RWPE1 (cell line): Measurements from ENCODE around the gene FMR1.

Experiments
- CTCF ChIA-PET: fragments of 350-600 bp; sonication (Branson Sonifier 250); formaldehyde crosslinking; extraction: SDS; loops from one replicate; lab custom pipeline; 2021; lab: Yijun Ruan, JAX
- POLR2A ChIA-PET: fragments of 400-600 bp; formaldehyde crosslinking; extraction: SDS; loops from one replicate; lab custom pipeline; 2020; ENCODE audit warnings: antibody characterized with exemption; ENCODE audit not compliant: low non-redundant PET; lab: Yijun Ruan, JAX
- DNase-seq: peaks from one replicate; pipeline ENCODE4 v3.0.0; 2012; ENCODE audit warnings: low spot score
- H3K27ac ChIP-seq: fragments of 450-650 bp; 2 replicates; pipeline ENCODE4 v1.5.1; 2017
- TF ChIP-seq, protein P1 (sequence below): fragments of 450-650 bp; conservative IDR thresholded peaks from 2 replicates; pipeline ENCODE4 v1.5.1; 2017; ENCODE audit warnings: low read depth, mild to moderate bottlenecking

Gene FMR1

GRCh38 chrX:147911192-147912022, at the start of gene FMR1:
Gene FMR1 (plus strand): TSS chrX:147911919. CDS start chrX:147912180, 261 bp downstream.
- TF ChIP-seq, protein P1, sequence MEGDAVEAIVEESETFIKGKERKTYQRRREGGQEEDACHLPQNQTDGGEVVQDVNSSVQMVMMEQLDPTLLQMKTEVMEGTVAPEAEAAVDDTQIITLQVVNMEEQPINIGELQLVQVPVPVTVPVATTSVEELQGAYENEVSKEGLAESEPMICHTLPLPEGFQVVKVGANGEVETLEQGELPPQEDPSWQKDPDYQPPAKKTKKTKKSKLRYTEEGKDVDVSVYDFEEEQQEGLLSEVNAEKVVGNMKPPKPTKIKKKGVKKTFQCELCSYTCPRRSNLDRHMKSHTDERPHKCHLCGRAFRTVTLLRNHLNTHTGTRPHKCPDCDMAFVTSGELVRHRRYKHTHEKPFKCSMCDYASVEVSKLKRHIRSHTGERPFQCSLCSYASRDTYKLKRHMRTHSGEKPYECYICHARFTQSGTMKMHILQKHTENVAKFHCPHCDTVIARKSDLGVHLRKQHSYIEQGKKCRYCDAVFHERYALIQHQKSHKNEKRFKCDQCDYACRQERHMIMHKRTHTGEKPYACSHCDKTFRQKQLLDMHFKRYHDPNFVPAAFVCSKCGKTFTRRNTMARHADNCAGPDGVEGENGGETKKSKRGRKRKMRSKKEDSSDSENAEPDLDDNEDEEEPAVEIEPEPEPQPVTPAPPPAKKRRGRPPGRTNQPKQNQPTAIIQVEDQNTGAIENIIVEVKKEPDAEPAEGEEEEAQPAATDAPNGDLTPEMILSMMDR, result no peak
- DNase-seq, result peak; percentile 96
- ChIA-PET POLR2A (no interaction called here), CTCF (no interaction called here)
- peak within 1 kb of the TSS; percentile 88 for H3K27ac ChIP-seq

DNA sequence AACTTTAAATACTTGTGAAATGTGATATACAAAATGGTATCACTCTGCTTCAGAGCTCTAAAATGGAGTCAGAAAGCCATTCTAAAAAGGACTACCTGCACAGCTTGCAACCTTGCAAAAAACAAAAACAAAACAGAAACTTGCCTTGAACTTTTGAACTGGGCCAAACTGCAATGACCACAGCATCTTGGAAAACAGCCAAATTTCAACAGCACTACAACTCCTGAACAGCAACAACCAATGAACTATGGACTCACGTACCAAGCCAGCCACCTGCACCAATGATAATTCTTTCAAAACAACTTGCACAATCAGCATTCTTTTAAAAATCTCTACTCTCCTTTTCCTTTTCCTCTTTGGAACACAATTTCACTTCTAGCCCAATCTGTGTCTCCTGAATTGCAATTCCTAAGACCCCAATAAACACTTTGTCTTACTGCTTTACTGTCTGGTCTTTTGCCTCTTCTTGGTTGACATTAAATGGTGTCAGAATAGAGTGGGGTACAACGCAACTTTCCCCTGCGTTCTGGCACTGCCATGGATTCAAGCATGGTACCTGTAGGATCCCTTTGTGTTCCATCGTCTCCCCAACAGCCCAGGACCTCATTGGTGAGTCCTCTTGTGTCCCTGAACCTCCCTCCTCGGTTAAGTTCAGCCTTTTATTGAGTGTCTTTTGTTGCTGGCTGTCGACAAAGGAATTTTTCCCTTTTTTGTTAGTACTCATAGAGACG, 35.7 kb upstream of the FMR1 start:
- DNase-seq, result no peak

GRCh38 chrX:147876849-147877646, 34.7 kb upstream of the FMR1 start:
- TF ChIP-seq, protein P1, result no peak
- ChIA-PET CTCF (no interaction called here), POLR2A (no interaction called here)
- no peak overlapping the region for H3K27ac ChIP-seq
- no peak for DNase-seq

More for the DNA sequence above, 35.7 kb upstream of the FMR1 start:
- TF ChIP-seq, protein P1, result no peak
- CTCF ChIA-PET, result no interaction called here
- POLR2A ChIA-PET, result no interaction called here
- H3K27ac ChIP-seq, result no peak overlapping the region

GRCh38 chrX:147877726-147878125, 34.0 kb upstream of the FMR1 start:
- CTCF ChIA-PET, result no interaction called here
- TF ChIP-seq, protein P1, result no peak
- DNase-seq, result no peak
- no peak overlapping the region for H3K27ac ChIP-seq
- POLR2A ChIA-PET, result no interaction called here

GRCh38 chrX:147884958-147885357, 26.8 kb upstream of the FMR1 start:
- ChIA-PET CTCF (no interaction called here), POLR2A (no interaction called here)
- H3K27ac ChIP-seq, result no peak overlapping the region
- DNase-seq, result no peak
- TF ChIP-seq, protein P1, result no peak

DNA sequence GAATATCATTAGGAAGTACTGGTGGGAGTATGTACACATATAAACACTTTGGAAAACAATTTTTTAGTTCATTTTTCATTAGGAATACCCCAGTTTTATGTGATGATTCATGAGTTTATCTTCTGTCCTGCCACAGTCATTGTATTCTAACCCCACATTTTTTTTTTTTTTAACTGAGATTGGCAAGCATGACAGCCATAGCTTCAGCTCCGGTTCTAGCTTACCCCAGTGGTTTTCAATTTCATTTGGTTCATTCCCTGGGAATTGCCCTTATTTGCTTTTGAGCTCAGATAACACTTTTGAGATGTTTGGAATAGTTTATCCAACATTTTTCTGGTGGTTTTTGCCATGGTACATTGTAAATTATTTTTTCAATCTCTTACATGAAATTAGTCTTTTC, 21.0 kb upstream of the FMR1 start:
- ChIA-PET POLR2A (no interaction called here), CTCF (no interaction called here)
- TF ChIP-seq, protein P1, result no peak
- DNase-seq, result no peak
- no peak overlapping the region for H3K27ac ChIP-seq
